Neuronal stem cell (in vitro differentiated cells): ENCODE results near the gene ITGA8.

Experiments
- DNase-seq: peaks from one replicate; pipeline ENCODE4 v3.0.0-alpha.2; 2013; ENCODE audit warnings: low spot score
- H2AFZ ChIP-seq: one replicate; pipeline ENCODE4 v1.6.1; 2013; ENCODE audit warnings: mild to moderate bottlenecking, low read length, inconsistent platforms
- H2AK5ac ChIP-seq: 2 replicates; pipeline ENCODE4 v1.6.1; 2013; ENCODE audit warnings: low read depth, mild to moderate bottlenecking, inconsistent platforms, low read length, moderate library complexity, mixed read lengths
- H2BK120ac ChIP-seq: 2 replicates; pipeline ENCODE4 v1.6.1; 2013; ENCODE audit warnings: low read depth, mild to moderate bottlenecking, inconsistent platforms, low read length, moderate library complexity, mixed read lengths
- H2BK12ac ChIP-seq: one replicate; pipeline ENCODE4 v1.6.1; 2013; ENCODE audit warnings: low read length, inconsistent platforms
- H2BK15ac ChIP-seq: 2 replicates; pipeline ENCODE4 v1.6.1; 2013; ENCODE audit warnings: mild to moderate bottlenecking, low read length, inconsistent platforms, mixed read lengths
- H2BK5ac ChIP-seq: one replicate; pipeline ENCODE4 v1.6.1; 2013; ENCODE audit warnings: inconsistent platforms, mild to moderate bottlenecking, low read length, moderate library complexity
- H3K14ac ChIP-seq: one replicate; pipeline ENCODE4 v1.6.1; 2013; ENCODE audit warnings: low read length, inconsistent platforms
- H3K18ac ChIP-seq: 2 replicates; pipeline ENCODE4 v1.6.1; 2013; ENCODE audit warnings: low read length, inconsistent platforms
- H3K23ac ChIP-seq: 2 replicates; pipeline ENCODE4 v1.6.1; 2013; ENCODE audit warnings: low read depth, mild to moderate bottlenecking, mixed read lengths, low read length, inconsistent platforms; ENCODE audit not compliant: poor library complexity
- H3K27ac ChIP-seq: replicated peaks from 3 replicates; pipeline ENCODE4 v1.5.1; 2013; ENCODE audit warnings: low read length, inconsistent platforms
- H3K27me3 ChIP-seq, 3 experiments: 2 replicates each; pipeline ENCODE4 v1.6.1; 2013; ENCODE audit warnings: low read length in 3 of 3, mild to moderate bottlenecking in 2 of 3, inconsistent platforms in 1 of 3, low read depth in 1 of 3, mixed read lengths in 1 of 3, moderate library complexity in 1 of 3; ENCODE audit not compliant: control insufficient read depth in 3 of 3, insufficient read depth in 3 of 3
- H3K36me3 ChIP-seq, 2 donors: replicated peaks in 1 of 2; 2 replicates each; pipeline ENCODE4 v1.6.1; 2013; ENCODE audit warnings: low read length in 2 of 2; ENCODE audit not compliant: control insufficient read depth in 2 of 2, insufficient read depth in 2 of 2
- H3K4ac ChIP-seq: 2 replicates; pipeline ENCODE4 v1.6.1; 2013; ENCODE audit warnings: inconsistent platforms, mild to moderate bottlenecking, low read length, moderate library complexity
- H3K4me1 ChIP-seq, 2 donors: 1 replicate in 1 of 2; 2 replicates in 1 of 2; pipeline ENCODE4 v1.6.1; 2013; ENCODE audit warnings: low read length in 2 of 2, low read depth in 1 of 2; ENCODE audit not compliant: control insufficient read depth in 2 of 2, insufficient read depth in 1 of 2
- H3K4me2 ChIP-seq: one replicate; pipeline ENCODE4 v1.6.1; 2013; ENCODE audit warnings: mild to moderate bottlenecking, low read length, inconsistent platforms; ENCODE audit not compliant: insufficient read depth, poor library complexity, severe bottlenecking
- H3K4me3 ChIP-seq, 2 donors: 2 replicates each; pipeline ENCODE4 v1.5.1; 2013; ENCODE audit warnings: low read length in 2 of 2, mild to moderate bottlenecking in 2 of 2, inconsistent platforms in 1 of 2, moderate library complexity in 1 of 2
- H3K79me1 ChIP-seq: one replicate; pipeline ENCODE4 v1.6.1; 2013; ENCODE audit warnings: low read depth, mild to moderate bottlenecking, inconsistent platforms, low read length, moderate library complexity
- H3K9ac ChIP-seq: one replicate; pipeline ENCODE4 v1.6.1; 2013; ENCODE audit warnings: mild to moderate bottlenecking, low read depth, low read length, inconsistent platforms; ENCODE audit not compliant: poor library complexity
- H3K9me3 ChIP-seq, 2 donors: replicated peaks in 1 of 2; 2 replicates each; pipeline versions ENCODE3 to v1.6.1; 2013; ENCODE audit warnings: low read length in 2 of 2, mild to moderate bottlenecking in 2 of 2, inconsistent platforms in 1 of 2, low read depth in 1 of 2, mixed read lengths in 1 of 2, moderate library complexity in 1 of 2; ENCODE audit not compliant: control insufficient read depth in 2 of 2, insufficient read depth in 1 of 2
- H4K8ac ChIP-seq: one replicate; pipeline ENCODE4 v1.6.1; 2013; ENCODE audit warnings: low read depth, mild to moderate bottlenecking, inconsistent platforms, low read length, moderate library complexity
- H4K91ac ChIP-seq: one replicate; pipeline ENCODE4 v1.6.1; 2013; ENCODE audit warnings: low read length, low read depth, mild to moderate bottlenecking, inconsistent platforms; ENCODE audit not compliant: poor library complexity
- whole genome bisulfite sequencing, 2 donors: extraction: QIAGEN DNeasy Blood & Tissue Kit; methylation state at CpG; one replicate each; pipeline ENCODE4 v1.1.7; 2013; ENCODE audit warnings: missing lambda C conversion rate in 2 of 2, mixed read lengths in 1 of 2; ENCODE audit not compliant: insufficient read length in 2 of 2, insufficient replicate concordance in 1 of 2; ENCODE audit errors: extremely low coverage in 2 of 2; 5-methylcytosine and 5-hydroxymethylcytosine counted together

The ITGA8 gene

GRCh38 chr10:15661574-15661973, 58.1 kb downstream of the ITGA8 start:
- Histone ChIP-seq H3K27ac (no peak overlapping the region), H2BK15ac (no peak overlapping the region), H2BK12ac (no peak overlapping the region), H3K4me3 (no peak overlapping the region), H4K91ac (no peak overlapping the region), H2AK5ac (no peak overlapping the region), H3K9ac (no peak overlapping the region), H3K14ac (no peak overlapping the region), H4K8ac (no peak overlapping the region), H3K9me3 (no peaks in the 10 kb centered on the region), H3K4me2 (no peak overlapping the region), H2BK5ac (no peak overlapping the region), H3K18ac (no peak overlapping the region), H3K4ac (no peak overlapping the region), H3K4me1 (no peaks in the 10 kb centered on the region), H3K79me1 (no peaks in the 10 kb centered on the region), H3K23ac (no peak overlapping the region), H2AFZ (no peak overlapping the region), H2BK120ac (no peak overlapping the region), H3K36me3 (no peaks in the 10 kb centered on the region), H3K27me3 (no peaks in the 10 kb centered on the region)
- no peak for DNase-seq
- no CpG with 5 or more reads among the region's 5 CpGs for WGBS, 2 donors

DNA sequence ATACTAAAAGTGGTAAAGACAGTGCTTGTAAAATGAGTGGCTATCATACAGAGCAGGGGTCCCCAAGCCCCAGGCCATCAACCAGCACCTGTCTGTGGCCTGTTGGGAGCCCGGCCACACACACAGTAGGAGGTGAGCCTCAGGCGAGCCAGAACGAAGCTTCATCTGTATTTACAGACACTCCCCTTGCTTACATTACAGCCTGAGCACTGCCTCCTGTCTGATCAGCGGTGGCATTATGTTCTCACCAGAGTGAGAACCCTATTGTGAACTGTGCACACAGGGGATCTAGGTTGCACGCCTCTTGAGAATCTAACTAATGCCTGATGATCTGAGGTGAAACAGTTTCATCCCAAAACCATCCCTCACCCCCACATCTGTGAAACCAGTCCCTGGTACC, 58.7 kb downstream of the ITGA8 start:
- H3K36me3 ChIP-seq: no peaks in the 10 kb centered on the region
- no peak overlapping the region for H3K27ac ChIP-seq
- H3K9ac ChIP-seq: no peak overlapping the region
- no peak overlapping the region for H2BK15ac ChIP-seq
- H3K23ac ChIP-seq: no peak overlapping the region
- no peak overlapping the region for H3K4me3 ChIP-seq
- no peak overlapping the region for H2AFZ ChIP-seq
- H3K14ac ChIP-seq: no peak overlapping the region
- H2AK5ac ChIP-seq: no peak overlapping the region
- no peaks in the 10 kb centered on the region for H3K27me3 ChIP-seq
- H4K91ac ChIP-seq: no peak overlapping the region
- H2BK12ac ChIP-seq: no peak overlapping the region
- no peak overlapping the region for H3K4me2 ChIP-seq
- H3K4ac ChIP-seq: no peak overlapping the region
- no peaks in the 10 kb centered on the region for H3K4me1 ChIP-seq
- no peaks in the 10 kb centered on the region for H3K9me3 ChIP-seq
- no peak overlapping the region for H2BK120ac ChIP-seq
- H3K79me1 ChIP-seq: no peaks in the 10 kb centered on the region
- H2BK5ac ChIP-seq: no peak overlapping the region
- DNase-seq: no peak
- no peak overlapping the region for H3K18ac ChIP-seq
- WGBS, 2 donors: no CpG with 5 or more reads among the region's 5 CpGs
- H4K8ac ChIP-seq: no peak overlapping the region

GRCh38 chr10:15658069-15658702, 61.5 kb downstream of the ITGA8 start:
- Histone ChIP-seq H3K14ac (no peak overlapping the region), H3K4me2 (no peak overlapping the region), H3K27me3 (no peaks in the 10 kb centered on the region), H3K9ac (no peak overlapping the region), H2BK12ac (no peak overlapping the region), H2BK5ac (no peak overlapping the region), H3K79me1 (no peaks in the 10 kb centered on the region), H4K91ac (no peak overlapping the region), H2AK5ac (no peak overlapping the region), H3K23ac (no peak overlapping the region), H3K27ac (no peak overlapping the region), H2BK120ac (no peak overlapping the region), H3K9me3 (no peaks in the 10 kb centered on the region), H2BK15ac (no peak overlapping the region), H4K8ac (no peak overlapping the region), H3K4ac (no peak overlapping the region), H3K18ac (no peak overlapping the region), H2AFZ (no peak overlapping the region), H3K4me1 (no peaks in the 10 kb centered on the region), H3K36me3 (no peaks in the 10 kb centered on the region), H3K4me3 (no peak overlapping the region)
- no peak for DNase-seq
- no CpG with 5 or more reads among the region's 5 CpGs for WGBS, 2 donors

DNA sequence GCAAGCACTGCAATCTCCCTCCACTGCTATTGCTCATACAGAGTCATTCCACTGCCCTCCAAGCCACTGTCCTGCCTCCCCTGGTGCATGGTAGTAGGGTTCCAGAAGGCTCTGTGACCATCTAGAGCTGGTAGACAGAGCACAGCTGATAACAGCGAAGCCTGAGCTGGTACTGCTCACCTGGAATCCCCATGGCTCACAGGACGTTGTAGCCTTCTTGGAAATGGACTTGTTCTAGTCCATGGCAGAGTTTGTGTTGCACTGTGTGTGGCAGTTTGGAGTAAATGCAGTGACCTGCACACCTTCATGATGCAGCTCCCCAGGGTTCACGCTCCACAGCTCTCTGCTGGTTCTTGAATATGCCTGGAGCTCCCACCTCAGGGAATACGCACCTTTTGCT, 67.0 kb downstream of the ITGA8 start:
- WGBS, 2 donors: no CpG with 5 or more reads among the region's 4 CpGs
- Histone ChIP-seq H3K18ac (peak overlapping the region; percentile 35), H3K4me1 (no peaks in the 10 kb centered on the region), H2AK5ac (no peak overlapping the region), H3K9ac (peak overlapping the region; percentile 9), H3K4me2 (no peak overlapping the region), H3K36me3 (no peaks in the 10 kb centered on the region), H3K4ac (no peak overlapping the region), H2BK5ac (no peak overlapping the region), H2BK12ac (no peak overlapping the region), H3K79me1 (no peaks in the 10 kb centered on the region), H3K27ac (no peak overlapping the region), H3K27me3 (peaks cover 0 to 4% (median 0%) of the 10 kb centered on the region in 3 experiments), H2BK15ac (no peak overlapping the region), H3K4me3 (no peak overlapping the region), H2BK120ac (no peak overlapping the region), H2AFZ (no peak overlapping the region), H3K23ac (no peak overlapping the region), H4K8ac (no peak overlapping the region), H4K91ac (no peak overlapping the region), H3K9me3 (no peaks in the 10 kb centered on the region), H3K14ac (no peak overlapping the region)
- no peak for DNase-seq
